Effector memory CD4-positive, alpha-beta T cell (primary cell): ENCODE measurements around the gene SRSF7.
"Not testable (repeated sequence)": the region's sequence is repeated elsewhere in the genome, so short reads cannot be mapped to it uniquely, and the experiment has no call there.

Experiments used
- DNase-seq, 3 donors: peaks; one replicate each; pipeline ENCODE4 v3.0.0-alpha.2; 2020
- H3K27ac ChIP-seq: 2 replicates; pipeline ENCODE4 v1.7.0; 2013; ENCODE audit warnings: mild to moderate bottlenecking, low read length, moderate library complexity; ENCODE audit not compliant: insufficient read depth, poor library complexity, severe bottlenecking
- H3K27me3 ChIP-seq: replicated peaks from 2 replicates; pipeline ENCODE4 v1.7.0; 2013; ENCODE audit warnings: mild to moderate bottlenecking, low read length; ENCODE audit not compliant: insufficient read depth, control insufficient read depth, poor library complexity, severe bottlenecking
- H3K36me3 ChIP-seq: 2 replicates; pipeline ENCODE4 v1.7.0; 2013; ENCODE audit warnings: mild to moderate bottlenecking, low read length, moderate library complexity; ENCODE audit not compliant: control insufficient read depth, insufficient read depth
- H3K4me1 ChIP-seq: 2 replicates; pipeline ENCODE4 v1.7.0; 2013; ENCODE audit warnings: low read length, mild to moderate bottlenecking; ENCODE audit not compliant: control insufficient read depth, insufficient read depth, poor library complexity, severe bottlenecking
- H3K4me3 ChIP-seq: 2 replicates; pipeline ENCODE4 v1.7.0; 2013; ENCODE audit warnings: low read length, low read depth, mild to moderate bottlenecking; ENCODE audit not compliant: insufficient read depth, poor library complexity, severe bottlenecking
- H3K9me3 ChIP-seq: 2 replicates; pipeline ENCODE4 v1.7.0; 2013; ENCODE audit warnings: mild to moderate bottlenecking, low read length, moderate library complexity; ENCODE audit not compliant: control insufficient read depth
- total RNA-seq, 3 donors: gene quantifications; one replicate each; lab custom pipeline; 2026; lab: John Stamatoyannopoulos, UW

The SRSF7 gene
- 1,190 to 1,839 (median 1,318) reads per million in 3 donors for total RNA-seq

GRCh38 chr2:38750891-38751595 lies at the start of gene SRSF7:
TSS of gene SRSF7 (minus strand) at chr2:38751361. CDS start at chr2:38751256, 105 bp downstream.
- peaks cover 41% of the 10 kb centered on the region for H3K4me1 ChIP-seq
- no peaks in the 10 kb centered on the region for H3K27me3 ChIP-seq
- peak within 1 kb of the TSS; percentile 90 for H3K27ac ChIP-seq
- H3K4me3 ChIP-seq, result peak within 1 kb of the TSS; percentile 74
- peaks cover 34% of the 10 kb centered on the region for H3K36me3 ChIP-seq
- H3K9me3 ChIP-seq, result no peaks in the 10 kb centered on the region
- peak; percentile 93 to 99 (median 96) for DNase-seq

- Histone ChIP-seq H3K27me3 (no peaks in the 10 kb centered on the region), H3K4me1 (no peaks in the 10 kb centered on the region), H3K9me3 (no peaks in the 10 kb centered on the region), H3K36me3 (no peaks in the 10 kb centered on the region), H3K4me3 (no peak overlapping the region), H3K27ac (no peak overlapping the region)
- DNase-seq, result no peak
Observed at GRCh38 chr2:38797953-38798352, 46.8 kb upstream of the SRSF7 start.

GRCh38 chr2:38797250-38797676 lies 46.1 kb upstream of the SRSF7 start:
- no peaks in the 10 kb centered on the region for H3K4me1 ChIP-seq
- DNase-seq, result no peak
- H3K27me3 ChIP-seq, result no peaks in the 10 kb centered on the region
- H3K36me3 ChIP-seq, result no peaks in the 10 kb centered on the region
- H3K9me3 ChIP-seq, result no peaks in the 10 kb centered on the region
- no peak overlapping the region for H3K27ac ChIP-seq
- no peak overlapping the region for H3K4me3 ChIP-seq

GRCh38 chr2:38795016-38795415 lies 43.9 kb upstream of the SRSF7 start:
- H3K4me3 ChIP-seq, DNase-seq, H3K27me3 ChIP-seq: not testable (repeated sequence)

GRCh38 chr2:38794235-38794946 lies 43.2 kb upstream of the SRSF7 start:
- no peak overlapping the region for H3K4me3 ChIP-seq
- H3K36me3 ChIP-seq, result no peaks in the 10 kb centered on the region
- no peak overlapping the region for H3K27ac ChIP-seq
- no peaks in the 10 kb centered on the region for H3K9me3 ChIP-seq
- no peaks in the 10 kb centered on the region for H3K27me3 ChIP-seq
- H3K4me1 ChIP-seq, result no peaks in the 10 kb centered on the region
- no peak for DNase-seq

More at GRCh38 chr2:38795016-38795415, 43.9 kb upstream of the SRSF7 start:
- H3K36me3 ChIP-seq, H3K27ac ChIP-seq, H3K9me3 ChIP-seq, H3K4me1 ChIP-seq: not testable (repeated sequence)

GRCh38 chr2:38793511-38793910 lies 42.4 kb upstream of the SRSF7 start:
- Histone ChIP-seq H3K4me1 (no peaks in the 10 kb centered on the region), H3K9me3 (no peaks in the 10 kb centered on the region)
- DNase-seq, result no peak

GRCh38 chr2:38792751-38793150 lies 41.6 kb upstream of the SRSF7 start:
- no peak for DNase-seq
- H3K4me1 ChIP-seq, result no peaks in the 10 kb centered on the region
- no peaks in the 10 kb centered on the region for H3K9me3 ChIP-seq
- H3K27me3 ChIP-seq, result no peaks in the 10 kb centered on the region
- no peaks in the 10 kb centered on the region for H3K36me3 ChIP-seq
- H3K27ac ChIP-seq, result no peak overlapping the region
- H3K4me3 ChIP-seq, result no peak overlapping the region

More at GRCh38 chr2:38793511-38793910, 42.4 kb upstream of the SRSF7 start:
- Histone ChIP-seq H3K36me3 (no peaks in the 10 kb centered on the region), H3K27me3 (no peaks in the 10 kb centered on the region), H3K4me3 (no peak overlapping the region), H3K27ac (no peak overlapping the region)

GRCh38 chr2:38792321-38792720 lies 41.2 kb upstream of the SRSF7 start:
- not testable (repeated sequence) for H3K27me3 ChIP-seq, H3K36me3 ChIP-seq, H3K27ac ChIP-seq, H3K4me1 ChIP-seq, DNase-seq, H3K4me3 ChIP-seq, H3K9me3 ChIP-seq

GRCh38 chr2:38791744-38792143 lies 40.6 kb upstream of the SRSF7 start:
- no peaks in the 10 kb centered on the region for H3K27me3 ChIP-seq
- no peaks in the 10 kb centered on the region for H3K4me1 ChIP-seq
- H3K27ac ChIP-seq, result no peak overlapping the region
- no peaks in the 10 kb centered on the region for H3K36me3 ChIP-seq
- no peak for DNase-seq
- H3K9me3 ChIP-seq, result no peaks in the 10 kb centered on the region
- H3K4me3 ChIP-seq, result no peak overlapping the region

GRCh38 chr2:38789691-38790090 lies 38.5 kb upstream of the SRSF7 start:
- no peaks in the 10 kb centered on the region for H3K9me3 ChIP-seq
- H3K36me3 ChIP-seq, result no peaks in the 10 kb centered on the region
- no peak overlapping the region for H3K27ac ChIP-seq
- DNase-seq, result no peak
- H3K4me1 ChIP-seq, result no peaks in the 10 kb centered on the region
- H3K27me3 ChIP-seq, result no peaks in the 10 kb centered on the region
- H3K4me3 ChIP-seq, result no peak overlapping the region
